ENCODE results near the gene RSPRY1. TPM values are rescaled to one million over a fixed set of nuclear protein-coding genes. Genes with fewer than 3 reads are reported as not detected.

The RSPRY1 gene
- total RNA-seq, 1 experiment from 2014 or later, result 57.7 TPM

DNA sequence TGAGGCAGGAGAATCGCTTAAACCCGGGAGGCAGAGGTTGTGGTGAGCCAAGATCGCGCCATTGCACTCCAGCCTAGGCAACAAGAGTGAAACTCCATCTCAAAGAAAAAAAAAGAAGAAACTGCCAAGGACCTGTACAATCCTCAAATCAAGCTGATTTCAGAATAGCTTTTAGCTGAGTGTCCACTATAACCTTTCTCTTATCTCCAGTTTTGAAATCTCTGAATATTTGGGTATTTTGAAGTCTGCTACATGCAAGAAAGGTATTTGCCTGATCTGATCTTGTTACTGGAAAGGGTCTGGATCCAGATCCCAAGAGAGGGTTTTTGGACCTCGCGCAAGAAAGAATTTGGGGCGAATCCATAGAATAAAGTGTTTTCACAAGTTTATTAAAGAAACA is 39.8 kb downstream of the RSPRY1 start:
- Histone ChIP-seq H3K4me3 (ENCODE audit: low read depth, low read length) (no peak overlapping the region), H3K27me3 (replicated peaks; ENCODE audit: control insufficient read depth, insufficient read depth, low read length) (no peaks in the 10 kb centered on the region), H3K4me1 (no peaks in the 10 kb centered on the region), H3K9me3 (no peaks in the 10 kb centered on the region), H3K36me3 (ENCODE audit: control insufficient read depth, insufficient read depth, low read length) (peaks cover 6% of the 10 kb centered on the region)
- Mint-ChIP-seq H3K9me3 (ENCODE audit: unreplicated experiment) (no peaks in the 10 kb centered on the region), H3K36me3 (ENCODE audit: insufficient read depth, unreplicated experiment) (peaks cover 89% of the 10 kb centered on the region), H3K4me1 (ENCODE audit: low read depth, unreplicated experiment) (no peaks in the 10 kb centered on the region), H3K27ac (ENCODE audit: unreplicated experiment) (no peak overlapping the region), H3K4me3 (ENCODE audit: unreplicated experiment) (no peak overlapping the region), H3K27me3 (ENCODE audit: insufficient read depth, unreplicated experiment) (no peaks in the 10 kb centered on the region)
- TF ChIP-seq, protein P1, sequence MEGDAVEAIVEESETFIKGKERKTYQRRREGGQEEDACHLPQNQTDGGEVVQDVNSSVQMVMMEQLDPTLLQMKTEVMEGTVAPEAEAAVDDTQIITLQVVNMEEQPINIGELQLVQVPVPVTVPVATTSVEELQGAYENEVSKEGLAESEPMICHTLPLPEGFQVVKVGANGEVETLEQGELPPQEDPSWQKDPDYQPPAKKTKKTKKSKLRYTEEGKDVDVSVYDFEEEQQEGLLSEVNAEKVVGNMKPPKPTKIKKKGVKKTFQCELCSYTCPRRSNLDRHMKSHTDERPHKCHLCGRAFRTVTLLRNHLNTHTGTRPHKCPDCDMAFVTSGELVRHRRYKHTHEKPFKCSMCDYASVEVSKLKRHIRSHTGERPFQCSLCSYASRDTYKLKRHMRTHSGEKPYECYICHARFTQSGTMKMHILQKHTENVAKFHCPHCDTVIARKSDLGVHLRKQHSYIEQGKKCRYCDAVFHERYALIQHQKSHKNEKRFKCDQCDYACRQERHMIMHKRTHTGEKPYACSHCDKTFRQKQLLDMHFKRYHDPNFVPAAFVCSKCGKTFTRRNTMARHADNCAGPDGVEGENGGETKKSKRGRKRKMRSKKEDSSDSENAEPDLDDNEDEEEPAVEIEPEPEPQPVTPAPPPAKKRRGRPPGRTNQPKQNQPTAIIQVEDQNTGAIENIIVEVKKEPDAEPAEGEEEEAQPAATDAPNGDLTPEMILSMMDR (IDR thresholded peaks at IDR 0.05; ENCODE audit: insufficient read depth in 1 of 2, low read depth in 1 of 2, low read length in 1 of 2, severe bottlenecking in 1 of 2, unreplicated experiment in 1 of 2), result no peak
- ChIA-PET CTCF (interaction anchor here (0.7 kb wide), 1 partner anchor 237 kb away, joined by 4 read pairs; the partner anchor contains the start of gene NLRC5), POLR2A (no interaction called here)
- DNase-seq, result no peak
- intact Hi-C loops (cut with micrococcal nuclease; ENCODE audit: unreplicated experiment), result no loop called here
- BruUV-seq (replicated peaks), result no TSS peak

DNA sequence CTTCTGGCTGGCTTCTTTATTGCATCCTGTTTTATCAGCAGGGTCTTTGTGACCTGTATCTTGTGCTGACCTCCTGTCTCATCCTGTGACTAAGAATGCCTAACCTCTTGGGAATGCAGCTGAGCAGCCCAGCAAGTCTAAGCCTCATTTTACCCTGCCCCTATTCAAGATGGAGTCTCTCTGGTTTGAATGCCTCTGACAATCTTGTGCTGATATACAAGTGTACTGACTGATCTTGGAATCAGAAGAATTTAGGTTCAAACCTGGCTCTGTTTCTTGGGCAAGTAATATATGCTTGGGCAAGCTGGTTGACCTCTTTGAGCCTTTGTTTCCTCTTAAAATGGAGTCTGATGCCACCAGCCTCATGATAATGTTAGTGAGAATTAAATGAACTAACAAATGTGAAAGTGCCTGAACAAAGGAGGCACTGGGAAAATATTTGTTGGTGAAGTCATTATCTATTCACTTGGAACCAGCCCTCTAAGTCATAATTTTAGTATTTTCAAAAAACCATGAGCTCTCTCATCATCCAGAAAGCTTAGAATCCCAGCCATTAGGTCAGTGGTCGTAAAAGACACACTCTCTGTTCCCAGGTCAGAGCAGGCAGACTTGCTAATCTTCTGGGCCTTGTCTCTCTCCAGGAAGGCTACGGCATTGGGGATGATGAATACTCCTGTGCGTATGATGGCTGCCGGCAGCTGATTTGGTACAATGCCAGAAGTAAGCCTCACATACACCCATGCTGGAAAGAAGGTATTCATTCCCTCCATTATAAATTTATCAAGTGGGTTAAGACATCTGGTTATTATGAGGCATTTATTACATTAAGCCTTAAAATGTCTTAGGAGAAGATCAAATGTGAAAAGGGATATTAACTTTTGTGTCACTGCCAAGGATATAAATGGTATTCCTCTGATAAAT is 40.8 kb downstream of the RSPRY1 start:
- no peak overlapping the region for H3K4me3 Mint-ChIP-seq (ENCODE audit: unreplicated experiment)
- H3K27ac Mint-ChIP-seq (ENCODE audit: unreplicated experiment), result no peak overlapping the region
- H3K4me1 Mint-ChIP-seq (ENCODE audit: low read depth, unreplicated experiment), result no peaks in the 10 kb centered on the region
- no peaks in the 10 kb centered on the region for H3K9me3 Mint-ChIP-seq (ENCODE audit: unreplicated experiment)
- no peak for DNase-seq
- no TSS peak for BruUV-seq (replicated peaks)
- Histone ChIP-seq H3K27me3 (replicated peaks; ENCODE audit: control insufficient read depth, insufficient read depth, low read length) (no peaks in the 10 kb centered on the region), H3K4me3 (ENCODE audit: low read depth, low read length) (no peak overlapping the region), H3K9me3 (no peaks in the 10 kb centered on the region), H3K36me3 (ENCODE audit: control insufficient read depth, insufficient read depth, low read length) (peaks cover 6% of the 10 kb centered on the region), H3K4me1 (no peaks in the 10 kb centered on the region)
- intact Hi-C loops (cut with micrococcal nuclease; ENCODE audit: unreplicated experiment), result no loop called here
- peaks cover 91% of the 10 kb centered on the region for H3K36me3 Mint-ChIP-seq (ENCODE audit: insufficient read depth, unreplicated experiment)
- CTCF ChIA-PET, result no interaction called here
- TF ChIP-seq, protein P1 (IDR thresholded peaks at IDR 0.05; ENCODE audit: insufficient read depth in 1 of 2, low read depth in 1 of 2, low read length in 1 of 2, severe bottlenecking in 1 of 2, unreplicated experiment in 1 of 2), result no peak
- no peaks in the 10 kb centered on the region for H3K27me3 Mint-ChIP-seq (ENCODE audit: insufficient read depth, unreplicated experiment)
- POLR2A ChIA-PET, result no interaction called here

DNA sequence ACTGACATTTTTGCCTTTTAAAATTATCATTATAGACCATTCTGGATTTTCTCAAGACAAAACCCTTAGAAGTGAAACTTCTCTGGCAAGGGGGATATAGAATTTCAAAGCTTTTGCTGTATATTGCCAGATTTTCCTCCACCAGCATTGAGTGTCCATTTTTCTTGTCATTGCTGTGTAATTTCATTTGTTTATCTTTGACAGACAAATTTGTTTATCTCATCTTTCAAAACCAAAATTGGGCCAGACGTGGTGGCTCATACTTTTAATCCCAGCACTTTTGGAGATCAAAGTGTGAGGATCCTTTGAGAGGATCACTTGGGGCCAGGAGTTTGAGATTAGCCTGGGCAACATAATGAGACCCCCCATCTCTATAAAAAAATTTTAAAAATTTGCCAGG is 43.0 kb downstream of the RSPRY1 start:
- H3K27me3 Mint-ChIP-seq (ENCODE audit: insufficient read depth, unreplicated experiment), result no peaks in the 10 kb centered on the region
- no peaks in the 10 kb centered on the region for H3K4me1 Mint-ChIP-seq (ENCODE audit: low read depth, unreplicated experiment)
- Histone ChIP-seq H3K4me1 (no peaks in the 10 kb centered on the region), H3K27me3 (replicated peaks; ENCODE audit: control insufficient read depth, insufficient read depth, low read length) (no peaks in the 10 kb centered on the region), H3K36me3 (ENCODE audit: control insufficient read depth, insufficient read depth, low read length) (peaks cover under 1% of the 10 kb centered on the region), H3K4me3 (ENCODE audit: low read depth, low read length) (no peak overlapping the region), H3K9me3 (no peaks in the 10 kb centered on the region)
- POLR2A ChIA-PET, result no interaction called here
- no peak overlapping the region for H3K4me3 Mint-ChIP-seq (ENCODE audit: unreplicated experiment)
- DNase-seq, result no peak
- no peaks in the 10 kb centered on the region for H3K9me3 Mint-ChIP-seq (ENCODE audit: unreplicated experiment)
- BruUV-seq (replicated peaks), result no TSS peak
- TF ChIP-seq, protein P1 (IDR thresholded peaks at IDR 0.05; ENCODE audit: insufficient read depth in 1 of 2, low read depth in 1 of 2, low read length in 1 of 2, severe bottlenecking in 1 of 2, unreplicated experiment in 1 of 2), result no peak
- intact Hi-C loops (cut with micrococcal nuclease; ENCODE audit: unreplicated experiment), result no loop called here
- CTCF ChIA-PET, result no interaction called here
- H3K36me3 Mint-ChIP-seq (ENCODE audit: insufficient read depth, unreplicated experiment), result peaks cover 89% of the 10 kb centered on the region
- no peak overlapping the region for H3K27ac Mint-ChIP-seq (ENCODE audit: unreplicated experiment)

All from Caco-2 (cell line).